GM23338 (cell line): ENCODE data around the gene C17orf100. TPM values are rescaled to one million over a fixed set of nuclear protein-coding genes. Genes with fewer than 3 reads are reported as not detected.

Experiments
- ATAC-seq: fragments of 200-7000 bp; cut with Tn5 transposase; 3 replicates; pipeline ENCODE4 v1.9.1; 2020
- DNase-seq: peaks from one replicate; pipeline ENCODE4 v3.0.0-alpha.2; 2015; ENCODE audit warnings: low spot score
- H2AFZ ChIP-seq: fragments of 200-600 bp; sonication (generic); 2 replicates; pipeline ENCODE4 v1.8.0; 2016; ENCODE audit warnings: antibody characterized with exemption, mild to moderate bottlenecking, moderate library complexity
- H3F3A ChIP-seq: fragments of 200-600 bp; sonication (generic); replicated peaks from 2 replicates; pipeline ENCODE4 v1.8.0; 2017; ENCODE audit warnings: antibody characterized with exemption, mixed run types, low read depth
- H3K27ac ChIP-seq: fragments of 200-600 bp; sonication (generic); 2 replicates; pipeline ENCODE4 v1.6.1; 2016; ENCODE audit warnings: low read depth
- H3K27me3 ChIP-seq: fragments of 200-600 bp; sonication (generic); 2 replicates; pipeline ENCODE4 v1.8.0; 2016; ENCODE audit warnings: mild to moderate bottlenecking, mixed run types, moderate library complexity; ENCODE audit not compliant: insufficient read depth
- H3K36me3 ChIP-seq: fragments of 200-600 bp; sonication (generic); 2 replicates; pipeline ENCODE4 v1.8.0; 2016; ENCODE audit warnings: mild to moderate bottlenecking; ENCODE audit not compliant: insufficient read depth
- H3K4me1 ChIP-seq: fragments of 200-600 bp; sonication (generic); 2 replicates; pipeline ENCODE4 v1.8.0; 2016; ENCODE audit warnings: mild to moderate bottlenecking, moderate library complexity; ENCODE audit not compliant: insufficient read depth
- H3K4me2 ChIP-seq: fragments of 200-600 bp; sonication (generic); 2 replicates; pipeline ENCODE4 v1.7.1; 2017; ENCODE audit warnings: mixed run types
- H3K4me3 ChIP-seq: fragments of 200-600 bp; sonication (generic); 2 replicates; pipeline ENCODE4 v1.6.1; 2016; ENCODE audit warnings: mixed run types
- H3K79me2 ChIP-seq: fragments of 200-600 bp; sonication (generic); replicated peaks from 2 replicates; pipeline ENCODE4 v1.8.0; 2017; ENCODE audit warnings: mild to moderate bottlenecking; ENCODE audit not compliant: insufficient read depth
- H3K9me2 ChIP-seq: fragments of 200-600 bp; sonication (generic); 2 replicates; pipeline ENCODE4 v1.8.0; 2017; ENCODE audit not compliant: insufficient read depth
- H4K20me1 ChIP-seq: fragments of 200-600 bp; sonication (generic); replicated peaks from 2 replicates; pipeline ENCODE4 v1.8.0; 2017; ENCODE audit warnings: mild to moderate bottlenecking; ENCODE audit not compliant: insufficient read depth
- H3K27ac Mint-ChIP-seq: 2 replicates; pipeline ENCODE4 v1.8.0; 2020; ENCODE audit warnings: inconsistent platforms, mild to moderate bottlenecking, moderate library complexity, mixed read lengths
- H3K27me3 Mint-ChIP-seq: 3 replicates; pipeline ENCODE4 v1.8.0; 2022; ENCODE audit warnings: low read depth, mild to moderate bottlenecking, moderate library complexity, mixed read lengths, inconsistent platforms; ENCODE audit not compliant: insufficient read depth, poor library complexity
- H3K36me3 Mint-ChIP-seq: 3 replicates; pipeline ENCODE4 v1.8.0; 2021; ENCODE audit warnings: low read depth, mild to moderate bottlenecking, inconsistent platforms, moderate library complexity, mixed read lengths
- H3K4me1 Mint-ChIP-seq: 3 replicates; pipeline ENCODE4 v1.8.0; 2020; ENCODE audit warnings: mild to moderate bottlenecking, inconsistent platforms, mixed read lengths
- H3K4me3 Mint-ChIP-seq: 3 replicates; pipeline ENCODE4 v1.8.0; 2021; ENCODE audit warnings: moderate library complexity, mild to moderate bottlenecking, inconsistent platforms, mixed read lengths
- H3K9me3 Mint-ChIP-seq: 3 replicates; pipeline ENCODE4 v1.8.0; 2020; ENCODE audit warnings: moderate library complexity, mild to moderate bottlenecking, inconsistent platforms, mixed read lengths
- CREB1 ChIP-seq: fragments of 250-450 bp; sonication (Bioruptor Pico); IDR thresholded peaks from 2 replicates; pipeline ENCODE4 v1.5.0; 2020; ENCODE audit warnings: low read depth, mild to moderate bottlenecking, moderate library complexity
- CTCF ChIP-seq, 2 experiments: fragments of 200-600 bp in 1 of 2; sonication (generic) in 1 of 2; conservative IDR thresholded peaks; 2 replicates each; pipeline versions ENCODE4 v1.5.1 to v1.6.1; 2016 to 2017; ENCODE audit warnings: antibody characterized with exemption in 2 of 2, low read depth in 2 of 2, mild to moderate bottlenecking in 2 of 2, moderate library complexity in 1 of 2
- EZH2 ChIP-seq: fragments of 200-600 bp; sonication (generic); IDR thresholded peaks from one replicate; pipeline ENCODE4 v1.8.0; 2017; ENCODE audit warnings: antibody characterized with exemption, mild to moderate bottlenecking, low read depth; ENCODE audit not compliant: unreplicated experiment
- EZH2phosphoT487 ChIP-seq: fragments of 200-600 bp; sonication (generic); IDR thresholded peaks from one replicate; pipeline ENCODE4 v1.8.1; 2018; ENCODE audit warnings: antibody characterized with exemption; ENCODE audit not compliant: unreplicated experiment
- JUNB ChIP-seq: IDR thresholded peaks from one replicate; pipeline ENCODE4 v1.6.1; 2016; ENCODE audit warnings: antibody characterized with exemption; ENCODE audit not compliant: unreplicated experiment
- STAT1 ChIP-seq: IDR thresholded peaks from one replicate; pipeline ENCODE4 v1.6.1; 2016; ENCODE audit warnings: antibody characterized with exemption; ENCODE audit not compliant: unreplicated experiment
- ZNF331 ChIP-seq: fragments of 250-450 bp; sonication (Bioruptor Pico); IDR thresholded peaks from 2 replicates; pipeline ENCODE4 v1.5.0; 2020; ENCODE audit warnings: low read depth, mild to moderate bottlenecking, moderate library complexity
- ZNF462 ChIP-seq: fragments of 250-450 bp; sonication (Bioruptor Pico); IDR thresholded peaks from 2 replicates; pipeline ENCODE4 v1.5.0; 2020; ENCODE audit warnings: mild to moderate bottlenecking, moderate library complexity
- polyA plus RNA-seq: library from polyadenylated mRNA; unstranded; fragments of >200 nt; fragmentation: Nextera tagmentation; extraction: Ambion mirVana; gene quantifications from 2 replicates; pipeline ENCODE4 v1.2.1, GENCODE V29; 2016
- total RNA-seq: library from RNA; depleted of rRNA; stranded (reverse); fragments of >200 nt; shearing (Covaris generic); gene quantifications from 2 replicates; pipeline ENCODE4 v1.2.3, GENCODE V29; 2014

C17orf100 gene
- total and polyA plus RNA-seq, 2 experiments from 2014 or later = 2.7 to 3.9 TPM

- DNase-seq = no peak
- H4K20me1 ChIP-seq = no peaks in the 10 kb centered on the region
- Mint-ChIP-seq H3K36me3 (no peaks in the 10 kb centered on the region; the same call in 2 of the 3 replicates), H3K4me3 (no peak overlapping the region), H3K4me1 (peaks cover 3% of the 10 kb centered on the region; the same call in 1 of the 3 replicates), H3K27me3 (peaks cover 12% of the 10 kb centered on the region), H3K9me3 (0 out of 3 replicates have a peak, but pooled peaks cover 3% of the 10 kb centered on the region), H3K27ac (no peak overlapping the region)
- TF ChIP-seq EZH2phosphoT487 (no peak), ZNF331 (CRISPR knock-in tag) (no peak), ZNF462 (CRISPR knock-in tag) (no peak), CREB1 (no peak), CTCF (conservative IDR thresholded peaks at IDR 0.05; ENCODE audit: low read depth in 2 of 2) (no peak), JUNB (no peak), EZH2 (no peak), STAT1 (no peak)
- H2AFZ ChIP-seq = no peak overlapping the region
- H3F3A ChIP-seq = no peaks in the 10 kb centered on the region
- no peak overlapping the region for H3K4me3 ChIP-seq
- H3K27ac ChIP-seq = no peak overlapping the region
- H3K9me2 ChIP-seq = no peaks in the 10 kb centered on the region
- H3K4me1 ChIP-seq = no peaks in the 10 kb centered on the region
- H3K36me3 ChIP-seq = no peaks in the 10 kb centered on the region
- no peak overlapping the region for H3K4me2 ChIP-seq
- H3K79me2 ChIP-seq = no peaks in the 10 kb centered on the region
- no peaks in the 10 kb centered on the region for H3K27me3 ChIP-seq
- ATAC-seq = no peak
Measured at GRCh38 chr17:6688944-6689343, 37.4 kb downstream of the C17orf100 start.
